HCT116 (cell line): ENCODE data around the gene SLC4A9. TPM values are rescaled to one million over a fixed set of nuclear protein-coding genes. Genes with fewer than 3 reads are reported as not detected.

Experiments
- ATAC-seq: fragments of 200-7000 bp; cut with Tn5 transposase; 2 replicates; pipeline ENCODE4 v1.9.1; 2020; ENCODE audit warnings: mild to moderate bottlenecking, moderate library complexity
- BruUV-seq: library from RNA; stranded (reverse); fragments of 400-500 nt; replicated peaks from 2 replicates; lab custom pipeline; 2021; lab: Mats Ljungman, UMichigan
- CTCF ChIA-PET: fragments of 300-600 bp; sonication (Branson Sonifier 250); formaldehyde crosslinking; loops from one replicate; lab custom pipeline; 2021; ENCODE audit warnings: antibody characterized with exemption; lab: Charles Lee
- POLR2A ChIA-PET: fragments of 300-600, 350-600 bp; sonication (Branson Sonifier 250); formaldehyde crosslinking; loops from one replicate; lab custom pipeline; 2021; ENCODE audit warnings: antibody characterized with exemption; lab: Charles Lee
- RAD21 ChIA-PET, 2 experiments: fragments of 300-600 bp; sonication (Branson Sonifier 250); formaldehyde crosslinking; loops; one replicate each; lab custom pipeline; 2023; ENCODE audit warnings: low total read pairs in 2 of 2; ENCODE audit not compliant: uncharacterized antibody in 2 of 2, unreplicated experiment in 2 of 2, low non-redundant PET in 1 of 2; lab: Charles Lee
- DNase-seq: peaks from one replicate; pipeline ENCODE4 v3.0.0-alpha.2; 2010; ENCODE audit warnings: low read depth, low spot score
- H2AFZ ChIP-seq: fragments of 200-600 bp; shearing (Covaris generic), sonication (generic); 2 replicates; pipeline ENCODE4 v1.6.1; 2017; ENCODE audit warnings: low read depth, mixed run types, mixed read lengths, antibody characterized with exemption, low read length; ENCODE audit not compliant: poor library complexity, severe bottlenecking
- H3K27ac ChIP-seq: 2 replicates; pipeline ENCODE4 v1.5.1; 2012; ENCODE audit warnings: low read depth, low read length
- H3K27me3 ChIP-seq: fragments of 200-600 bp; sonication (generic); 2 replicates; pipeline ENCODE4 v1.6.1; 2016; ENCODE audit warnings: mixed run types, low read length, mixed read lengths; ENCODE audit not compliant: insufficient read depth
- H3K36me3 ChIP-seq, 2 experiments: fragments of 200-500 bp in 1 of 2; fragments of 200-600 bp in 1 of 2; sonication (Bioruptor generic) in 1 of 2; sonication (generic) in 1 of 2; 2 replicates each; pipeline versions ENCODE4 v1.5.1 to v1.6.1; 2014 to 2016; ENCODE audit warnings: low read length in 2 of 2, inconsistent platforms in 1 of 2, mixed read lengths in 1 of 2, mixed run types in 1 of 2; ENCODE audit not compliant: insufficient read depth in 2 of 2, control insufficient read depth in 1 of 2
- H3K4me1 ChIP-seq, 2 experiments: fragments of 200-600 bp in 1 of 2; sonication (generic) in 1 of 2; 2 replicates each; pipeline versions ENCODE4 v1.5.1 to v1.6.1; 2012 to 2017; ENCODE audit warnings: low read length in 2 of 2, inconsistent platforms in 1 of 2, mild to moderate bottlenecking in 1 of 2, mixed read lengths in 1 of 2, mixed run types in 1 of 2, moderate library complexity in 1 of 2; ENCODE audit not compliant: insufficient read depth in 2 of 2, control insufficient read depth in 1 of 2
- H3K4me2 ChIP-seq: fragments of 200-600 bp; sonication (generic); 2 replicates; pipeline ENCODE4 v1.6.1; 2017; ENCODE audit warnings: mixed run types, low read length, mixed read lengths
- H3K4me3 ChIP-seq, 2 experiments: fragments of 200-600 bp in 1 of 2; sonication (generic) in 1 of 2; replicated peaks in 1 of 2; 2 replicates each; pipeline ENCODE4 v1.5.1; 2011 to 2016; ENCODE audit warnings: low read length in 2 of 2, control low read depth in 1 of 2, low read depth in 1 of 2, mild to moderate bottlenecking in 1 of 2, mixed read lengths in 1 of 2, mixed run types in 1 of 2
- H3K79me2 ChIP-seq: fragments of 200-600 bp; sonication (generic); 2 replicates; pipeline ENCODE4 v1.6.1; 2017; ENCODE audit warnings: mild to moderate bottlenecking, mixed run types, low read length, moderate library complexity, mixed read lengths; ENCODE audit not compliant: insufficient read depth
- H3K9ac ChIP-seq: fragments of 200-600 bp; sonication (generic); 2 replicates; pipeline ENCODE4 v1.6.1; 2016; ENCODE audit warnings: low read length, mixed read lengths
- H3K9me2 ChIP-seq: fragments of 200-600 bp; sonication (generic), shearing (Covaris generic); 2 replicates; pipeline ENCODE4 v1.6.1; 2017; ENCODE audit warnings: mixed run types, mild to moderate bottlenecking, moderate library complexity; ENCODE audit not compliant: insufficient read depth
- H3K9me3 ChIP-seq, 2 experiments: fragments of 200-500 bp in 1 of 2; fragments of 200-600 bp in 1 of 2; sonication (Bioruptor generic) in 1 of 2; sonication (generic) in 1 of 2; 2 replicates each; pipeline ENCODE4 v1.6.1; 2014 to 2017; ENCODE audit warnings: low read length in 2 of 2, mixed read lengths in 2 of 2, inconsistent platforms in 1 of 2, low read depth in 1 of 2, mild to moderate bottlenecking in 1 of 2, mixed run types in 1 of 2, moderate library complexity in 1 of 2; ENCODE audit not compliant: control insufficient read depth in 1 of 2, insufficient read depth in 1 of 2
- H4K20me1 ChIP-seq: fragments of 200-600 bp; sonication (generic), shearing (Covaris generic); 2 replicates; pipeline ENCODE4 v1.6.1; 2017; ENCODE audit warnings: mixed run types, mild to moderate bottlenecking, moderate library complexity; ENCODE audit not compliant: insufficient read depth
- CBX3 ChIP-seq: IDR thresholded peaks from 2 replicates; pipeline ENCODE4 v1.6.1; 2012; ENCODE audit warnings: low read depth
- EGR1 ChIP-seq: IDR thresholded peaks from 2 replicates; pipeline ENCODE4 v1.6.1; 2012; ENCODE audit warnings: low read depth
- EZH2 ChIP-seq: fragments of 200-600 bp; sonication (generic); IDR thresholded peaks from 2 replicates; pipeline ENCODE4 v1.6.1; 2017; ENCODE audit warnings: antibody characterized with exemption, mixed run types
- POLR2A ChIP-seq: IDR thresholded peaks from 2 replicates; pipeline ENCODE4 v1.7.0; 2011; ENCODE audit warnings: borderline replicate concordance; ENCODE audit not compliant: insufficient read depth, insufficient read length; ENCODE audit errors: extremely low read depth
- POLR2AphosphoS5 ChIP-seq: IDR thresholded peaks from 2 replicates; pipeline ENCODE4 v1.6.1; 2011; ENCODE audit warnings: mild to moderate bottlenecking, low read depth, low read length, moderate library complexity
- RAD21 ChIP-seq: IDR thresholded peaks from 2 replicates; pipeline ENCODE4 v1.6.1; 2012; ENCODE audit warnings: low read depth, mild to moderate bottlenecking
- SIN3A ChIP-seq: IDR thresholded peaks from 2 replicates; pipeline ENCODE4 v1.6.1; 2012; ENCODE audit warnings: low read depth
- SP1 ChIP-seq: IDR thresholded peaks from 2 replicates; pipeline ENCODE4 v1.6.1; 2012; ENCODE audit warnings: low read depth
- TCF7L2 ChIP-seq: IDR thresholded peaks from 2 replicates; pipeline ENCODE4 v1.7.0; 2011; ENCODE audit warnings: borderline replicate concordance, inconsistent platforms; ENCODE audit not compliant: insufficient read depth, insufficient read length; ENCODE audit errors: extremely low read depth
- YY1 ChIP-seq: IDR thresholded peaks from 2 replicates; pipeline ENCODE4 v1.6.1; 2011; ENCODE audit warnings: low read length, low read depth, moderate library complexity, mild to moderate bottlenecking; ENCODE audit not compliant: insufficient replicate concordance; ENCODE audit errors: extremely low read depth
- ZNF274 ChIP-seq: fragments of 200-500 bp; sonication (Bioruptor generic); IDR thresholded peaks from 2 replicates; pipeline ENCODE4 v1.6.1; 2014; ENCODE audit warnings: mild to moderate bottlenecking, low read depth, low read length, inconsistent platforms
- intact Hi-C: fragments of 100-400 bp; cut with micrococcal nuclease; formaldehyde crosslinking; loops from 2 replicates; pipeline ENCODE4 v1.10.0; 2022
- total RNA-seq: library from RNA; stranded (reverse); gene quantifications from one replicate; pipeline ENCODE4 v1.2.1, GENCODE V29; 2021; ENCODE audit not compliant: unreplicated experiment
- TF ChIP-seq, protein P1 (sequence below), 3 experiments: fragments of 200-600 bp in 1 of 3; sonication (generic) in 1 of 3; IDR thresholded peaks in 2 of 3; conservative IDR thresholded peaks in 1 of 3; 2 replicates each; pipeline ENCODE4 v1.5.1; 2012 to 2017; ENCODE audit warnings: low read depth in 2 of 3, low read length in 2 of 3, antibody characterized with exemption in 1 of 3, borderline replicate concordance in 1 of 3, control low read depth in 1 of 3, mild to moderate bottlenecking in 1 of 3, mixed read lengths in 1 of 3, mixed run types in 1 of 3, moderate library complexity in 1 of 3; ENCODE audit not compliant: insufficient read depth in 1 of 3
- TF ChIP-seq, protein P2 (sequence below): IDR thresholded peaks from 2 replicates; pipeline ENCODE4 v1.6.1; 2012

The SLC4A9 gene
- total RNA-seq, 1 experiment from 2014 or later: 0.49 TPM

GRCh38 chr5:140360681-140361479, 886 bp downstream of the SLC4A9 start:
- ATAC-seq (no peak), DNase-seq (no peak)
- RAD21 ChIA-PET: interaction anchor here in 1 of 2 experiments (0.6 kb wide), 1 partner anchor 351 kb away, joined by 3 read pairs; no protein-coding TSS in a partner anchor
- H3K27ac ChIP-seq: no peak overlapping the region
- H4K20me1 ChIP-seq: no peaks in the 10 kb centered on the region
- H3K36me3 ChIP-seq: no peaks in the 10 kb centered on the region
- no peak overlapping the region for H3K4me2 ChIP-seq
- CTCF ChIA-PET: interaction anchor here (1.0 to 3.5 kb wide), 6 partner anchors 9 to 359 kb away, joined by 4 to 186 read pairs (median 8); partner anchors contain the start of gene HBEGF
- BruUV-seq: no TSS peak
- H2AFZ ChIP-seq: no peak overlapping the region
- H3K79me2 ChIP-seq: no peaks in the 10 kb centered on the region
- no peaks in the 10 kb centered on the region for H3K9me3 ChIP-seq
- POLR2A ChIA-PET: no interaction called here
- H3K4me1 ChIP-seq: peaks cover 3 to 37% of the 10 kb centered on the region in 2 experiments; a peak in 3 of 4 replicates
- TF ChIP-seq, protein P1, sequence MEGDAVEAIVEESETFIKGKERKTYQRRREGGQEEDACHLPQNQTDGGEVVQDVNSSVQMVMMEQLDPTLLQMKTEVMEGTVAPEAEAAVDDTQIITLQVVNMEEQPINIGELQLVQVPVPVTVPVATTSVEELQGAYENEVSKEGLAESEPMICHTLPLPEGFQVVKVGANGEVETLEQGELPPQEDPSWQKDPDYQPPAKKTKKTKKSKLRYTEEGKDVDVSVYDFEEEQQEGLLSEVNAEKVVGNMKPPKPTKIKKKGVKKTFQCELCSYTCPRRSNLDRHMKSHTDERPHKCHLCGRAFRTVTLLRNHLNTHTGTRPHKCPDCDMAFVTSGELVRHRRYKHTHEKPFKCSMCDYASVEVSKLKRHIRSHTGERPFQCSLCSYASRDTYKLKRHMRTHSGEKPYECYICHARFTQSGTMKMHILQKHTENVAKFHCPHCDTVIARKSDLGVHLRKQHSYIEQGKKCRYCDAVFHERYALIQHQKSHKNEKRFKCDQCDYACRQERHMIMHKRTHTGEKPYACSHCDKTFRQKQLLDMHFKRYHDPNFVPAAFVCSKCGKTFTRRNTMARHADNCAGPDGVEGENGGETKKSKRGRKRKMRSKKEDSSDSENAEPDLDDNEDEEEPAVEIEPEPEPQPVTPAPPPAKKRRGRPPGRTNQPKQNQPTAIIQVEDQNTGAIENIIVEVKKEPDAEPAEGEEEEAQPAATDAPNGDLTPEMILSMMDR (IDR thresholded peaks at IDR 0.05 in 2 of 3, conservative IDR thresholded peaks at IDR 0.05 in 1 of 3; ENCODE audit: borderline replicate concordance in 1 of 3, insufficient read depth in 1 of 3, low read depth in 2 of 3, low read length in 2 of 3): no peak
- TF ChIP-seq POLR2A: no peak
- TF ChIP-seq EZH2: no peak
- no peak for TF ChIP-seq CBX3
- no peak overlapping the region for H3K9ac ChIP-seq
- intact Hi-C loops: no loop called here
- no peaks in the 10 kb centered on the region for H3K9me2 ChIP-seq
- H3K27me3 ChIP-seq: no peaks in the 10 kb centered on the region
- H3K4me3 ChIP-seq: no peak overlapping the region

GRCh38 chr5:140361901-140362300, 1.9 kb downstream of the SLC4A9 start:
- CTCF ChIA-PET: interaction anchor here (1.2 to 1.3 kb wide), 2 partner anchors 118 to 273 kb away, joined by 3 to 4 read pairs; no protein-coding TSS in a partner anchor
- Histone ChIP-seq H3K9me2 (no peaks in the 10 kb centered on the region), H3K36me3 (no peaks in the 10 kb centered on the region), H3K4me1 (peaks cover 3 to 39% of the 10 kb centered on the region in 2 experiments; a peak in 3 of 4 replicates), H3K9me3 (no peaks in the 10 kb centered on the region), H3K4me3 (no peak overlapping the region), H3K9ac (no peak overlapping the region), H3K4me2 (no peak overlapping the region), H3K27ac (no peak overlapping the region), H3K79me2 (no peaks in the 10 kb centered on the region), H2AFZ (no peak overlapping the region), H4K20me1 (no peaks in the 10 kb centered on the region), H3K27me3 (no peaks in the 10 kb centered on the region)
- POLR2A ChIA-PET: no interaction called here
- no TSS peak for BruUV-seq
- ATAC-seq: no peak
- DNase-seq: no peak
- intact Hi-C loops: loop anchor here (2.0 kb wide), 1 partner anchor 357 kb away; no protein-coding TSS in a partner anchor
- RAD21 ChIA-PET: no interaction called here
- no peak for TF ChIP-seq RAD21
- no peak for TF ChIP-seq POLR2A
- TF ChIP-seq SP1: no peak
- TF ChIP-seq ZNF274: no peak
- TF ChIP-seq POLR2AphosphoS5: no peak
- TF ChIP-seq TCF7L2: no peak
- TF ChIP-seq EGR1: no peak
- no peak for TF ChIP-seq YY1
- TF ChIP-seq, protein P2, sequence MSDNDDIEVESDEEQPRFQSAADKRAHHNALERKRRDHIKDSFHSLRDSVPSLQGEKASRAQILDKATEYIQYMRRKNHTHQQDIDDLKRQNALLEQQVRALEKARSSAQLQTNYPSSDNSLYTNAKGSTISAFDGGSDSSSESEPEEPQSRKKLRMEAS: no peak
- no peak for TF ChIP-seq SIN3A
